H1 (cell line): ENCODE results near the gene SPINK1. TPM values are rescaled to one million over a fixed set of nuclear protein-coding genes. Genes with fewer than 3 reads are reported as not detected.

Source experiments
- BRCA1 ChIP-seq: IDR thresholded peaks from 2 replicates; pipeline ENCODE4 v1.6.1; 2012; ENCODE audit warnings: low read depth, low read length, improper control_type of control experiment
- CTBP2 ChIP-seq: IDR thresholded peaks from 2 replicates; pipeline ENCODE4 v1.7.0; 2011; ENCODE audit warnings: borderline replicate concordance, mild to moderate bottlenecking, moderate library complexity, mixed read lengths, low read length; ENCODE audit not compliant: insufficient read depth, insufficient read length
- PHF8 ChIP-seq: fragments of 200-600 bp; sonication (generic); conservative IDR thresholded peaks from 2 replicates; pipeline ENCODE4 v1.7.1; 2012; ENCODE audit warnings: low read depth, mild to moderate bottlenecking, inconsistent platforms, low read length, moderate library complexity
- POLR2AphosphoS5 ChIP-seq: IDR thresholded peaks from 2 replicates; pipeline ENCODE4 v1.6.1; 2011; ENCODE audit warnings: low read depth, low read length
- SP4 ChIP-seq: IDR thresholded peaks from 2 replicates; pipeline ENCODE4 v1.6.1; 2012; ENCODE audit warnings: low read length, inconsistent platforms
- TAF1 ChIP-seq: IDR thresholded peaks from 2 replicates; pipeline ENCODE4 v1.6.1; 2011; ENCODE audit warnings: mild to moderate bottlenecking, low read depth, low read length
- TCF12 ChIP-seq: IDR thresholded peaks from 2 replicates; pipeline ENCODE4 v1.6.1; 2011; ENCODE audit warnings: low read depth, mild to moderate bottlenecking, low read length
- polyA plus RNA-seq, 7 experiments: library from polyadenylated mRNA; depleted of rRNA in 3 of 7; stranded (reverse) in 5 of 7; unstranded in 2 of 7; fragments of >200 nt in 5 of 7; fragments of 200-250 nt in 2 of 7; gene quantifications; 1 replicate in 5 of 7; 2 replicates in 1 of 7; 4 replicates in 1 of 7; pipeline versions ENCODE4 v1.2.1 to v1.2.3, GENCODE V29; 2011 to 2013; ENCODE audit warnings: missing spikeins in 2 of 7, mixed read lengths in 2 of 7
- total RNA-seq: library from RNA; stranded (reverse); fragmentation: NEBNext Ultra II Directional; extraction: Animal tissue kit (Norgen Biotek cat#: 25700); gene quantifications from 2 replicates; pipeline ENCODE4 v1.2.1, GENCODE V29; 2021
- TF ChIP-seq, protein P1 (sequence below), 3 experiments: IDR thresholded peaks; 1 replicate in 2 of 3; 2 replicates in 1 of 3; pipeline versions ENCODE4 v1.5.1 to v1.6.1; 2011; ENCODE audit warnings: low read length in 3 of 3, mild to moderate bottlenecking in 3 of 3, inconsistent platforms in 2 of 3, low read depth in 1 of 3, moderate library complexity in 1 of 3; ENCODE audit not compliant: insufficient read depth in 1 of 3; ENCODE audit errors: control extremely low read depth in 1 of 3

SPINK1 gene
- total and polyA plus RNA-seq, 2 of the 8 experiments (the other 6 are each of a cell fraction or from before 2014, with no cell fraction given): 0.48 to 1.3 TPM

DNA sequence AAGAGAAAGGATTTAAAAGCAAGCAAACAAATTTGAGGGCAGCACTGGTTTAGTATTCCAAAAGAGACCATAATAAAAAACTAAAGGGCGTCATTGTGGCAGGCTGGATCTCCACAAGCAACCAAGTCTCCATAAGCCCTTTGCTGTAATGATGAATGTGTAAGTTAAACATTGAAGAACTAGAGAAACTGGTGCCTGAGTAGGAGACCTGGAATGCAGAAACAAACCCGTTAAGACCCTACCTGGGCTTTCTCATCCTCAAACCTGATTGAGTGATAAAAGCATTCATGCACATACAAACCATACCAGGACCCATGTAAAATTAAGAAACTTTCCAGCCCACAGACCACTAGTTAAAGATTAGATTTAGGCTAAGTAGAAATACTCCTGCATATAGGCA, 45.2 kb upstream of the SPINK1 start (continued):
- TF ChIP-seq, protein P1, sequence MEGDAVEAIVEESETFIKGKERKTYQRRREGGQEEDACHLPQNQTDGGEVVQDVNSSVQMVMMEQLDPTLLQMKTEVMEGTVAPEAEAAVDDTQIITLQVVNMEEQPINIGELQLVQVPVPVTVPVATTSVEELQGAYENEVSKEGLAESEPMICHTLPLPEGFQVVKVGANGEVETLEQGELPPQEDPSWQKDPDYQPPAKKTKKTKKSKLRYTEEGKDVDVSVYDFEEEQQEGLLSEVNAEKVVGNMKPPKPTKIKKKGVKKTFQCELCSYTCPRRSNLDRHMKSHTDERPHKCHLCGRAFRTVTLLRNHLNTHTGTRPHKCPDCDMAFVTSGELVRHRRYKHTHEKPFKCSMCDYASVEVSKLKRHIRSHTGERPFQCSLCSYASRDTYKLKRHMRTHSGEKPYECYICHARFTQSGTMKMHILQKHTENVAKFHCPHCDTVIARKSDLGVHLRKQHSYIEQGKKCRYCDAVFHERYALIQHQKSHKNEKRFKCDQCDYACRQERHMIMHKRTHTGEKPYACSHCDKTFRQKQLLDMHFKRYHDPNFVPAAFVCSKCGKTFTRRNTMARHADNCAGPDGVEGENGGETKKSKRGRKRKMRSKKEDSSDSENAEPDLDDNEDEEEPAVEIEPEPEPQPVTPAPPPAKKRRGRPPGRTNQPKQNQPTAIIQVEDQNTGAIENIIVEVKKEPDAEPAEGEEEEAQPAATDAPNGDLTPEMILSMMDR (IDR thresholded peaks at IDR 0.05; ENCODE audit: control extremely low read depth in 1 of 3, insufficient read depth in 1 of 3, low read depth in 1 of 3, low read length in 3 of 3): no peak
- no peak for TF ChIP-seq TCF12
- TF ChIP-seq TAF1: no peak
- no peak for TF ChIP-seq PHF8
- TF ChIP-seq SP4: no peak
- TF ChIP-seq POLR2AphosphoS5: no peak
- TF ChIP-seq BRCA1: no peak
- TF ChIP-seq CTBP2: no peak
